Measurements from ENCODE around the gene C16orf87.

Gene C16orf87

DNA sequence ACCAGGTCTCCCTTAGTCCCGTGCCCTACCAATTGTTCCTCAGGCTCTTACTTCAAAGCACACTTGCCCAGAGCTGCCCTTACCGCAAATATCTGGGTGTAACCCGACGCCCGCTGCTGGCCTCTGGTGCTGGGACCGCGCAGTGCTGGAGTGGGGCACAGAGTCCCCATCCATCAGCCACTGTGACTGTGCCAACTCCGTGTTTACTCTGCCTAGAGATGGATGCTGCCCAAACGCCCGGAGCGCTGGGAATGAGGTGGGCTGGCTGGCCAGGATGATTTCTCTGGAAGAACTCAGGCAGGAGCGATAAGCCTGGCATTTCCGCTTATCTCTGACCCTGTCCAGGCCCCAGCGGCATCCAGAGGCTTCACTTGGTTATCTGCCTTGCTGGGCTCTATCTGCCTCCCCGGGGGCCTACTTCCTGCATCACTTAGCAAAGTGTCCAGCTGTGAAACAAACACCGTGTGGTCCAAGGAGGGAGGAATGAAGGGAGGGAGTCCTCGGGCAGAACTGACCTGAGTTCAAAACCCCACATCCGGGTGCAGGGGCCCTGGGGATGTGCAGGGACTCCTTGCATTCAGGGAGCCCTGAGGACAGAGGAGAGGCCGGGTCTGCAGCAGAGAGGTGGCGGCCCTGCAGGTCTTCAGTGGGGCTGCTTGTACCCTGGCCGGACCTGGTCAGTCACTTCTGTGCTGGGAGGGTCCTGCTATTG lies 73.5 kb downstream of the C16orf87 start:
- DNase-seq (ENCODE audit: low read depth in 2 of 2) = no peak

DNA sequence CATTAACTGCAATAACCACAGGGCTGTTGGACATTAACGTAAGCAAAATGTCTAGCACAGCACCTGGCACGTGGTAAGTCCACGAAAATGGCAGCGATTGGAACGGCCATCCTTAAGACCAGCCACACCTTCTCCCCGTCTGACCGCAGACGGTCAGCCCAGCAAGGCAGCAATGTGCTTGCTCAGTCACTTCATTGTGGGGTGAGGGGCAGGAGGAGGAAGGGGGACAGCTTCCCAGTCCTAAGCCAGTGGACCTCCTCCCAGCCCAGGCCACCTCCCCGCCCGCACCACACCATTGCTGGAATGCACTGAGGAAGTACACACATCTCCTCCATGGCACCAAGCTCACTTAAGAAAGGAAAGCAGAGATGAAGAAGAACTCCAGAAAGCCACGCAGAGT lies 74.2 kb downstream of the C16orf87 start:
- no peak for DNase-seq (ENCODE audit: low read depth in 2 of 2)

- DNase-seq (ENCODE audit: low read depth in 2 of 2) = no peak
Measured at GRCh38 chr16:46753015-46753414, 78.0 kb downstream of the C16orf87 start.

DNA sequence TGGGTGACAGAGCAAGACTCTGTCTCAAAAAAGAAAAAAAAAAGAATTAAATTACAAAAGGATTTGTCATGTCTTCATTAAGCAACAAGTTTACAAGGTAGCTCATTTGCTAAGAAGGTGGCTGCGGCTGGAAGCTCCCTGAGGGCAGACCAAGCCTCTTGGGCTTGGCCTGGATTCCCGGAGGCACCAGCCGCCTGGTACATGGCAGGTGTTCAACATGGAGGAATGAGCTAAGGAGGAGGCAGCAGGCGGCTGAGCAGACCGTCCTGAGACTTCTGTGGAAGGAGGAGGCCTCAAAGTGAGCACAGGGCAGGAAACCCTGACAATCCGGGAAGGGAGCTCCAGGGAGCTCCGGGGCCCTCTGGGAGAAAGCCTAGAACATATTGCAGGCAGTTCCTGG lies 79.6 kb downstream of the C16orf87 start:
- no peak for DNase-seq (ENCODE audit: low read depth in 2 of 2)

DNA sequence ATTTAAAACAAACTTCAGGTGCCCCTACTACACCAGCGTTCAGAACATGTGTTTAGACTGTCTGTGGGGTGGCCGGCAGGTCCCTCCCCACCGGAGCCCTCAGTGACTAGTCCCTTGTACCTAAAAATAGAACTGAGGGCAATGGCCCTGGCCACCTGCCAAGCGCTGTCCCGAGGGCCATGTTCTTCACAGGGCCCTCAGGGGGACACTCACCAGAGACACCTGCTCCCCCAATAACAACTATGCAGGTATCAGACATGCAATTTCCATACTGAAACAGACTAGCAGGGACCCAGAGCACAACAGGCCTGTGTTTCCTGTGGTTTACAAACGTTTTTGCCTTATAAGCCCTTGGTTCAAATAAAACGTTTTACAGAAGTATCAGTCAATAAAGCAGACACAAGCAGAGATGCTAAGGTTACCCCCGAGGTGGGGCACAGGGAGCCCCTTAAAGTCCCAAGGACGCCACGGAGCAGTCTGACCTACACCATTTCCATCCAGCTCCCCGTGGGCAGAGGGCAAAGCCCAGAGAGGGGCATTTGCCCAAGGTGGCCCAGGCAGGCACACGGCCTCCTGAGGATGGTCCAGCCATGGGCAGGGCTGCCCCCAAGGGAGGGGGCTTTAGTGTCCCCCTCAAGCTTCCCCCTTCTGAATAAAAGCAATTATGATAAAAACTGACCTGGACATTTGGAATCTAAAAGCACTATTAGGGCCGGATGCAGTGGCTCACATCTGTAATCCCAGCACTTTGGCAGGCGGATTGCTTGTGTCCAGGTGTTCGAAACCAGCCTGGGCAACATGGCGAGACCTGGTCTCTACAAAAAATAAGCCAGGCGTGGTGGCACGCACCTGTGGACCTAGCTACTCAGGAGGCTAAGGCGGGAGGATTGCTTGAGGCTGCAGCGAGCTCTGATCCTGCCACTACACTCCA lies 81.9 kb downstream of the C16orf87 start:
- no peak for DNase-seq (ENCODE audit: low read depth in 2 of 2)

- no peak for DNase-seq (ENCODE audit: low read depth in 2 of 2)
Measured at GRCh38 chr16:46747777-46748651, 83.0 kb downstream of the C16orf87 start, which contains the start of gene MYLK3. TSS of gene MYLK3 (minus strand) at chr16:46748344. CDS start at chr16:46748193, 151 bp downstream.

DNA sequence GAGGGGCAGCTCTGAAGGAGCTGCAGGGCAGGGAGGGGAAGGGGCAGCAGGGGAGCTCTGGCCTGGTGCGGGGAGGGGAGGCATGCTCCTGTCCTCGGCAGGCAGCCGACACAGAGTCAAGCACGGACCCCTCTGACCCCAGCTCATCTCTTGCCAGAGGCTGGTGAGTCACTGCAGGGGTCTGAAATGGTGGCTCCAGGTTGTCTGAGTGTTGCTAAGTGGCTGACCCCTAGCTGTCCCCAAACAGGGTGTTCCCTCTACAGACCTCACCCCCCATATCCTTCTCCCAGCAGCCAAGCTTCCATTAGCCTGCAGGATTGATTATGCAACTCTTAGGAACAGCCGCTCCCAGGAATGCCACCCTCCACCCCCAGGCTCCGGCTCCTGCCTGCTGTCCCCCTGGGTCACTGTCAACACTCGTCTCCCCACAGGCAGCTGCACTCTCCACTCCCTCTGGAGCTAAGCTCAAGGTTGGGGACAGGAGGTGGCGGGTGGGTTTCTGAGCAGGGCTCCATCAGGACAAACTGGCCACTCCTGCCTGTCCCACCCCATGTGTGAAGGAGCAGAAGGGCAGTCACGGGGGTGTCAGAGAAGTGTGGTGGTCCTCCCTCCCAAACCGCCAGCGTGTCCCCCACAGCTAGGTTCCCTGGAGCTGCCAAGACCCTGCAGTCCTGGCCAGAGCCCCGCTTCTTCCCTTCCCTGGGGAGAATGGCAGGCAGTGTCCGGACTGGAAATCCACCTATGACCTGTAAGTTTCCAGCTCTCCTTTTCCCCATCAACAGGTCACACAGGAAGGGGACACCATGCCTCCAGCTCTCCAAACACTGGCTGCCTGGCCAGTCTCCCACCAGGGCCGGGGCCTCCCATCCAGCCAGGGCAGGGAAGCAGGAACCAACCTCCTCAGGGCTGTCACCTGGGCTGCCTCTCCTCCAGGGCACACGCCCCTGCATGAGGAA lies 83.9 kb downstream of the C16orf87 start:
- no peak for DNase-seq (ENCODE audit: low read depth in 2 of 2)
